Hair follicular keratinocyte (primary cell): ENCODE data around the gene CA6. TPM values are rescaled to one million over a fixed set of nuclear protein-coding genes. Genes with fewer than 3 reads are reported as not detected.

Source experiments
- total RNA-seq: library from RNA; depleted of rRNA; stranded (reverse); fragments of >200 nt; gene quantifications from 2 replicates; pipeline ENCODE4 v1.2.3, GENCODE V29; 2015

CA6 gene
- not detected in 2 replicates for total RNA-seq

DNA sequence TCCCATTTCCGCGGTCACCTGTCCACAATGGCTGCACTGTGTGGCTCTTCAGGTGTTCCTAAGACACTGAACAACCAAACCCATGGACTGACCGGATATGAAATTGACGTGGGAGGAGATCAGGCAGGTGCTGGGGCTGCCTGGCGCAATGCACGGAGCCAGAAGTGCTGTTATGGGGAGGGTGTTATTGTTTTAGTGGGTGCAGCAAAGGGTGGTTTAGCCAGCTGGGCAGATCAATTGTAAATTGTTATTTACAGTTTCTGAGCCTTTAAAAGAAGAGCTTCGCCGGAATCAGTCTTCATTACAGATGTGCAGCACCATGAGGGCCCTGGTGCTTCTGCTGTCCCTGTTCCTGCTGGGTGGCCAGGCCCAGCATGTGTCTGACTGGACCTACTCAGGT, at the start of gene CA6:
CA6 (plus strand) TSS at position 301 of the 400 bp plus-strand sequence; CDS start at position 320, 19 bp downstream.

Other genes with a start within 250 kb of the CA6 start
- 7.7 and 14.8 TPM in 2 replicates for gene RERE, start 128.2 kb upstream of the CA6 start, total RNA-seq
- gene ENO1, start 67.2 kb upstream of the CA6 start, total RNA-seq = 1,506 and 2,208 TPM in 2 replicates
- not detected in 2 replicates for gene SLC2A7, start 80.6 kb downstream of the CA6 start, total RNA-seq
- under 0.01 and 0.46 TPM in 2 replicates for gene SLC2A5, start 123.8 kb downstream of the CA6 start, total RNA-seq
- 5.5 and 5.6 TPM in 2 replicates for gene GPR157, start 183.2 kb downstream of the CA6 start, total RNA-seq